Stimulated activated CD8-positive, alpha-beta memory T cell treated with anti-CD3 and anti-CD28 coated beads, Interleukin-15, amount 100 ng/mL, for 1 hour (primary cell): ENCODE data around the gene SH3GL1.

Experiments
- DNase-seq: peaks from one replicate; pipeline ENCODE4 v3.0.0-alpha.2; 2020; ENCODE audit warnings: low read depth

Gene SH3GL1

GRCh38 chr19:4313847-4314490 is 86.4 kb downstream of the SH3GL1 start:
- no peak for DNase-seq
